HCT116 (cell line): ENCODE measurements around the gene LMO7. TPM values are rescaled to one million over a fixed set of nuclear protein-coding genes. Genes with fewer than 3 reads are reported as not detected.

Experiments used
- ATAC-seq: fragments of 200-7000 bp; cut with Tn5 transposase; 2 replicates; pipeline ENCODE4 v1.9.1; 2020; ENCODE audit warnings: mild to moderate bottlenecking, moderate library complexity
- BruUV-seq: library from RNA; stranded (reverse); fragments of 400-500 nt; replicated peaks from 2 replicates; lab custom pipeline; 2021; lab: Mats Ljungman, UMichigan
- CTCF ChIA-PET: fragments of 300-600 bp; sonication (Branson Sonifier 250); formaldehyde crosslinking; loops from one replicate; lab custom pipeline; 2021; ENCODE audit warnings: antibody characterized with exemption; lab: Charles Lee
- POLR2A ChIA-PET: fragments of 300-600, 350-600 bp; sonication (Branson Sonifier 250); formaldehyde crosslinking; loops from one replicate; lab custom pipeline; 2021; ENCODE audit warnings: antibody characterized with exemption; lab: Charles Lee
- RAD21 ChIA-PET, 2 experiments: fragments of 300-600 bp; sonication (Branson Sonifier 250); formaldehyde crosslinking; loops; one replicate each; lab custom pipeline; 2023; ENCODE audit warnings: low total read pairs in 2 of 2; ENCODE audit not compliant: uncharacterized antibody in 2 of 2, unreplicated experiment in 2 of 2, low non-redundant PET in 1 of 2; lab: Charles Lee
- DNase-seq: peaks from one replicate; pipeline ENCODE4 v3.0.0-alpha.2; 2010; ENCODE audit warnings: low read depth, low spot score
- H2AFZ ChIP-seq: fragments of 200-600 bp; shearing (Covaris generic), sonication (generic); 2 replicates; pipeline ENCODE4 v1.6.1; 2017; ENCODE audit warnings: low read depth, mixed run types, mixed read lengths, antibody characterized with exemption, low read length; ENCODE audit not compliant: poor library complexity, severe bottlenecking
- H3K27ac ChIP-seq: 2 replicates; pipeline ENCODE4 v1.5.1; 2012; ENCODE audit warnings: low read depth, low read length
- H3K27me3 ChIP-seq: fragments of 200-600 bp; sonication (generic); 2 replicates; pipeline ENCODE4 v1.6.1; 2016; ENCODE audit warnings: mixed run types, low read length, mixed read lengths; ENCODE audit not compliant: insufficient read depth
- H3K36me3 ChIP-seq, 2 experiments: fragments of 200-500 bp in 1 of 2; fragments of 200-600 bp in 1 of 2; sonication (Bioruptor generic) in 1 of 2; sonication (generic) in 1 of 2; 2 replicates each; pipeline versions ENCODE4 v1.5.1 to v1.6.1; 2014 to 2016; ENCODE audit warnings: low read length in 2 of 2, inconsistent platforms in 1 of 2, mixed read lengths in 1 of 2, mixed run types in 1 of 2; ENCODE audit not compliant: insufficient read depth in 2 of 2, control insufficient read depth in 1 of 2
- H3K4me1 ChIP-seq, 2 experiments: fragments of 200-600 bp in 1 of 2; sonication (generic) in 1 of 2; 2 replicates each; pipeline versions ENCODE4 v1.5.1 to v1.6.1; 2012 to 2017; ENCODE audit warnings: low read length in 2 of 2, inconsistent platforms in 1 of 2, mild to moderate bottlenecking in 1 of 2, mixed read lengths in 1 of 2, mixed run types in 1 of 2, moderate library complexity in 1 of 2; ENCODE audit not compliant: insufficient read depth in 2 of 2, control insufficient read depth in 1 of 2
- H3K4me2 ChIP-seq: fragments of 200-600 bp; sonication (generic); 2 replicates; pipeline ENCODE4 v1.6.1; 2017; ENCODE audit warnings: mixed run types, low read length, mixed read lengths
- H3K4me3 ChIP-seq, 2 experiments: fragments of 200-600 bp in 1 of 2; sonication (generic) in 1 of 2; replicated peaks in 1 of 2; 2 replicates each; pipeline ENCODE4 v1.5.1; 2011 to 2016; ENCODE audit warnings: low read length in 2 of 2, control low read depth in 1 of 2, low read depth in 1 of 2, mild to moderate bottlenecking in 1 of 2, mixed read lengths in 1 of 2, mixed run types in 1 of 2
- H3K79me2 ChIP-seq: fragments of 200-600 bp; sonication (generic); 2 replicates; pipeline ENCODE4 v1.6.1; 2017; ENCODE audit warnings: mild to moderate bottlenecking, mixed run types, low read length, moderate library complexity, mixed read lengths; ENCODE audit not compliant: insufficient read depth
- H3K9ac ChIP-seq: fragments of 200-600 bp; sonication (generic); 2 replicates; pipeline ENCODE4 v1.6.1; 2016; ENCODE audit warnings: low read length, mixed read lengths
- H3K9me2 ChIP-seq: fragments of 200-600 bp; sonication (generic), shearing (Covaris generic); 2 replicates; pipeline ENCODE4 v1.6.1; 2017; ENCODE audit warnings: mixed run types, mild to moderate bottlenecking, moderate library complexity; ENCODE audit not compliant: insufficient read depth
- H3K9me3 ChIP-seq, 2 experiments: fragments of 200-500 bp in 1 of 2; fragments of 200-600 bp in 1 of 2; sonication (Bioruptor generic) in 1 of 2; sonication (generic) in 1 of 2; 2 replicates each; pipeline ENCODE4 v1.6.1; 2014 to 2017; ENCODE audit warnings: low read length in 2 of 2, mixed read lengths in 2 of 2, inconsistent platforms in 1 of 2, low read depth in 1 of 2, mild to moderate bottlenecking in 1 of 2, mixed run types in 1 of 2, moderate library complexity in 1 of 2; ENCODE audit not compliant: control insufficient read depth in 1 of 2, insufficient read depth in 1 of 2
- H4K20me1 ChIP-seq: fragments of 200-600 bp; sonication (generic), shearing (Covaris generic); 2 replicates; pipeline ENCODE4 v1.6.1; 2017; ENCODE audit warnings: mixed run types, mild to moderate bottlenecking, moderate library complexity; ENCODE audit not compliant: insufficient read depth
- CEBPB ChIP-seq: IDR thresholded peaks from 2 replicates; pipeline ENCODE4 v1.6.1; 2012; ENCODE audit warnings: low read depth
- CTCF ChIP-seq, 3 experiments: fragments of 200-600 bp in 1 of 3; sonication (generic) in 1 of 3; IDR thresholded peaks in 2 of 3; conservative IDR thresholded peaks in 1 of 3; 2 replicates each; pipeline ENCODE4 v1.5.1; 2012 to 2017; ENCODE audit warnings: low read depth in 2 of 3, low read length in 2 of 3, antibody characterized with exemption in 1 of 3, borderline replicate concordance in 1 of 3, control low read depth in 1 of 3, mild to moderate bottlenecking in 1 of 3, mixed read lengths in 1 of 3, mixed run types in 1 of 3, moderate library complexity in 1 of 3; ENCODE audit not compliant: insufficient read depth in 1 of 3
- JUND ChIP-seq: IDR thresholded peaks from 2 replicates; pipeline ENCODE4 v1.6.1; 2012
- MAX ChIP-seq: IDR thresholded peaks from 2 replicates; pipeline ENCODE4 v1.6.1; 2012
- POLR2A ChIP-seq: IDR thresholded peaks from 2 replicates; pipeline ENCODE4 v1.7.0; 2011; ENCODE audit warnings: borderline replicate concordance; ENCODE audit not compliant: insufficient read depth, insufficient read length; ENCODE audit errors: extremely low read depth
- RAD21 ChIP-seq: IDR thresholded peaks from 2 replicates; pipeline ENCODE4 v1.6.1; 2012; ENCODE audit warnings: low read depth, mild to moderate bottlenecking
- SIN3A ChIP-seq: IDR thresholded peaks from 2 replicates; pipeline ENCODE4 v1.6.1; 2012; ENCODE audit warnings: low read depth
- TCF7L2 ChIP-seq: IDR thresholded peaks from 2 replicates; pipeline ENCODE4 v1.7.0; 2011; ENCODE audit warnings: borderline replicate concordance, inconsistent platforms; ENCODE audit not compliant: insufficient read depth, insufficient read length; ENCODE audit errors: extremely low read depth
- YY1 ChIP-seq: IDR thresholded peaks from 2 replicates; pipeline ENCODE4 v1.6.1; 2011; ENCODE audit warnings: low read length, low read depth, moderate library complexity, mild to moderate bottlenecking; ENCODE audit not compliant: insufficient replicate concordance; ENCODE audit errors: extremely low read depth
- ZFX ChIP-seq: fragments of 450-650 bp; IDR thresholded peaks from 2 replicates; pipeline ENCODE4 v1.6.1; 2017
- ZNF274 ChIP-seq: fragments of 200-500 bp; sonication (Bioruptor generic); IDR thresholded peaks from 2 replicates; pipeline ENCODE4 v1.6.1; 2014; ENCODE audit warnings: mild to moderate bottlenecking, low read depth, low read length, inconsistent platforms
- intact Hi-C: fragments of 100-400 bp; cut with micrococcal nuclease; formaldehyde crosslinking; loops from 2 replicates; pipeline ENCODE4 v1.10.0; 2022
- total RNA-seq: library from RNA; stranded (reverse); gene quantifications from one replicate; pipeline ENCODE4 v1.2.1, GENCODE V29; 2021; ENCODE audit not compliant: unreplicated experiment
- TF ChIP-seq, protein P1 (sequence below): IDR thresholded peaks from 2 replicates; pipeline ENCODE4 v1.6.1; 2011; ENCODE audit warnings: mild to moderate bottlenecking, low read length, moderate library complexity; ENCODE audit not compliant: insufficient replicate concordance; ENCODE audit errors: extremely low read depth
- TF ChIP-seq, protein P2 (sequence below): IDR thresholded peaks from 2 replicates; pipeline ENCODE4 v1.6.1; 2012; ENCODE audit warnings: low read depth

Gene LMO7
- total RNA-seq, 1 experiment from 2014 or later: 8.1 TPM

DNA sequence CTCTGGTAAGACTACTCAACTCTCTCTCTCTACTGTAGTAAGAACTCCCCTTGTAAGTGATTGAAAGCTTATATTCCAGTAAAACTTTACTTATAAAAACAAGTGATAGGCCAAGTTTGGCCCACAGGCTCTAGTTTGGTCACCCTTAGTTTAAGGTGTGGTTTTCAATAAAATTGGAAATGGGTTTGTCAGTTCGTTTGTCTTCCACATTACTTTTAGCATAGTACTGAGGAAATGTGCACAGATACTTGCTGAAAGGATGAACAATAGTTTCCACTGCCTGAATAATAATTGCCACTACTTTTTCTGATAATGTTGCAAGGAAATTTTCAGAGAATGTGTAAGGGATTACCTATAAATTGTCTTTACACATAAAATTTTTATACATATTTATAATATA lies 54.5 kb downstream of the LMO7 start:
- H2AFZ ChIP-seq: no peak overlapping the region
- H3K4me2 ChIP-seq: no peak overlapping the region
- no peaks in the 10 kb centered on the region for H3K36me3 ChIP-seq
- no peak overlapping the region for H3K9ac ChIP-seq
- no peaks in the 10 kb centered on the region for H3K9me3 ChIP-seq
- DNase-seq (no peak), ATAC-seq (no peak)
- TF ChIP-seq ZNF274 (no peak), ZFX (no peak), RAD21 (no peak), TCF7L2 (no peak), MAX (no peak)
- TF ChIP-seq, protein P1, sequence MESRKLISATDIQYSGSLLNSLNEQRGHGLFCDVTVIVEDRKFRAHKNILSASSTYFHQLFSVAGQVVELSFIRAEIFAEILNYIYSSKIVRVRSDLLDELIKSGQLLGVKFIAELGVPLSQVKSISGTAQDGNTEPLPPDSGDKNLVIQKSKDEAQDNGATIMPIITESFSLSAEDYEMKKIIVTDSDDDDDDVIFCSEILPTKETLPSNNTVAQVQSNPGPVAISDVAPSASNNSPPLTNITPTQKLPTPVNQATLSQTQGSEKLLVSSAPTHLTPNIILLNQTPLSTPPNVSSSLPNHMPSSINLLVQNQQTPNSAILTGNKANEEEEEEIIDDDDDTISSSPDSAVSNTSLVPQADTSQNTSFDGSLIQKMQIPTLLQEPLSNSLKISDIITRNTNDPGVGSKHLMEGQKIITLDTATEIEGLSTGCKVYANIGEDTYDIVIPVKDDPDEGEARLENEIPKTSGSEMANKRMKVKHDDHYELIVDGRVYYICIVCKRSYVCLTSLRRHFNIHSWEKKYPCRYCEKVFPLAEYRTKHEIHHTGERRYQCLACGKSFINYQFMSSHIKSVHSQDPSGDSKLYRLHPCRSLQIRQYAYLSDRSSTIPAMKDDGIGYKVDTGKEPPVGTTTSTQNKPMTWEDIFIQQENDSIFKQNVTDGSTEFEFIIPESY: no peak
- no peaks in the 10 kb centered on the region for H3K9me2 ChIP-seq
- H3K27ac ChIP-seq: no peak overlapping the region
- H3K4me3 ChIP-seq: no peak overlapping the region
- intact Hi-C loops: no loop called here
- ChIA-PET POLR2A (no interaction called here), CTCF (interaction anchor here (1.5 kb wide), 1 partner anchor 186 kb away, joined by 3 read pairs; no protein-coding TSS in a partner anchor), RAD21 (no interaction called here)
- no peaks in the 10 kb centered on the region for H3K27me3 ChIP-seq
- H3K79me2 ChIP-seq: no peaks in the 10 kb centered on the region
- no TSS peak for BruUV-seq
- H4K20me1 ChIP-seq: no peaks in the 10 kb centered on the region
- H3K4me1 ChIP-seq: peaks cover 0 to under 1% of the 10 kb centered on the region in 2 experiments; a peak in 2 of 4 replicates

GRCh38 chr13:75691183-75691582 lies 55.1 kb downstream of the LMO7 start:
- ChIA-PET RAD21 (no interaction called here), CTCF (no interaction called here), POLR2A (no interaction called here)
- no TSS peak for BruUV-seq
- no peaks in the 10 kb centered on the region for H3K79me2 ChIP-seq
- no peaks in the 10 kb centered on the region for H3K27me3 ChIP-seq
- H3K9ac ChIP-seq: no peak overlapping the region
- no peak overlapping the region for H3K27ac ChIP-seq
- no peaks in the 10 kb centered on the region for H3K4me1 ChIP-seq
- H2AFZ ChIP-seq: no peak overlapping the region
- ATAC-seq: no peak
- no peaks in the 10 kb centered on the region for H3K9me2 ChIP-seq
- intact Hi-C loops: no loop called here
- H3K4me2 ChIP-seq: no peak overlapping the region
- H3K9me3 ChIP-seq: no peaks in the 10 kb centered on the region
- no peak overlapping the region for H3K4me3 ChIP-seq
- H4K20me1 ChIP-seq: no peaks in the 10 kb centered on the region
- no peaks in the 10 kb centered on the region for H3K36me3 ChIP-seq
- DNase-seq: no peak
- TF ChIP-seq, protein P2, sequence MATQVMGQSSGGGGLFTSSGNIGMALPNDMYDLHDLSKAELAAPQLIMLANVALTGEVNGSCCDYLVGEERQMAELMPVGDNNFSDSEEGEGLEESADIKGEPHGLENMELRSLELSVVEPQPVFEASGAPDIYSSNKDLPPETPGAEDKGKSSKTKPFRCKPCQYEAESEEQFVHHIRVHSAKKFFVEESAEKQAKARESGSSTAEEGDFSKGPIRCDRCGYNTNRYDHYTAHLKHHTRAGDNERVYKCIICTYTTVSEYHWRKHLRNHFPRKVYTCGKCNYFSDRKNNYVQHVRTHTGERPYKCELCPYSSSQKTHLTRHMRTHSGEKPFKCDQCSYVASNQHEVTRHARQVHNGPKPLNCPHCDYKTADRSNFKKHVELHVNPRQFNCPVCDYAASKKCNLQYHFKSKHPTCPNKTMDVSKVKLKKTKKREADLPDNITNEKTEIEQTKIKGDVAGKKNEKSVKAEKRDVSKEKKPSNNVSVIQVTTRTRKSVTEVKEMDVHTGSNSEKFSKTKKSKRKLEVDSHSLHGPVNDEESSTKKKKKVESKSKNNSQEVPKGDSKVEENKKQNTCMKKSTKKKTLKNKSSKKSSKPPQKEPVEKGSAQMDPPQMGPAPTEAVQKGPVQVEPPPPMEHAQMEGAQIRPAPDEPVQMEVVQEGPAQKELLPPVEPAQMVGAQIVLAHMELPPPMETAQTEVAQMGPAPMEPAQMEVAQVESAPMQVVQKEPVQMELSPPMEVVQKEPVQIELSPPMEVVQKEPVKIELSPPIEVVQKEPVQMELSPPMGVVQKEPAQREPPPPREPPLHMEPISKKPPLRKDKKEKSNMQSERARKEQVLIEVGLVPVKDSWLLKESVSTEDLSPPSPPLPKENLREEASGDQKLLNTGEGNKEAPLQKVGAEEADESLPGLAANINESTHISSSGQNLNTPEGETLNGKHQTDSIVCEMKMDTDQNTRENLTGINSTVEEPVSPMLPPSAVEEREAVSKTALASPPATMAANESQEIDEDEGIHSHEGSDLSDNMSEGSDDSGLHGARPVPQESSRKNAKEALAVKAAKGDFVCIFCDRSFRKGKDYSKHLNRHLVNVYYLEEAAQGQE: no peak
- TF ChIP-seq POLR2A: no peak
- TF ChIP-seq ZNF274: no peak
- no peak for TF ChIP-seq JUND
- no peak for TF ChIP-seq CTCF (IDR thresholded peaks at IDR 0.05 in 2 of 3, conservative IDR thresholded peaks at IDR 0.05 in 1 of 3; ENCODE audit: borderline replicate concordance in 1 of 3, insufficient read depth in 1 of 3, low read depth in 2 of 3, low read length in 2 of 3)
- TF ChIP-seq CEBPB: no peak
- no peak for TF ChIP-seq SIN3A
- TF ChIP-seq YY1: no peak
